ENCODE measurements around the gene ZNF273.
"Not testable (repeated sequence)": the region's sequence is repeated elsewhere in the genome, so short reads cannot be mapped to it uniquely, and the experiment has no call there.

ZNF273 gene

DNA sequence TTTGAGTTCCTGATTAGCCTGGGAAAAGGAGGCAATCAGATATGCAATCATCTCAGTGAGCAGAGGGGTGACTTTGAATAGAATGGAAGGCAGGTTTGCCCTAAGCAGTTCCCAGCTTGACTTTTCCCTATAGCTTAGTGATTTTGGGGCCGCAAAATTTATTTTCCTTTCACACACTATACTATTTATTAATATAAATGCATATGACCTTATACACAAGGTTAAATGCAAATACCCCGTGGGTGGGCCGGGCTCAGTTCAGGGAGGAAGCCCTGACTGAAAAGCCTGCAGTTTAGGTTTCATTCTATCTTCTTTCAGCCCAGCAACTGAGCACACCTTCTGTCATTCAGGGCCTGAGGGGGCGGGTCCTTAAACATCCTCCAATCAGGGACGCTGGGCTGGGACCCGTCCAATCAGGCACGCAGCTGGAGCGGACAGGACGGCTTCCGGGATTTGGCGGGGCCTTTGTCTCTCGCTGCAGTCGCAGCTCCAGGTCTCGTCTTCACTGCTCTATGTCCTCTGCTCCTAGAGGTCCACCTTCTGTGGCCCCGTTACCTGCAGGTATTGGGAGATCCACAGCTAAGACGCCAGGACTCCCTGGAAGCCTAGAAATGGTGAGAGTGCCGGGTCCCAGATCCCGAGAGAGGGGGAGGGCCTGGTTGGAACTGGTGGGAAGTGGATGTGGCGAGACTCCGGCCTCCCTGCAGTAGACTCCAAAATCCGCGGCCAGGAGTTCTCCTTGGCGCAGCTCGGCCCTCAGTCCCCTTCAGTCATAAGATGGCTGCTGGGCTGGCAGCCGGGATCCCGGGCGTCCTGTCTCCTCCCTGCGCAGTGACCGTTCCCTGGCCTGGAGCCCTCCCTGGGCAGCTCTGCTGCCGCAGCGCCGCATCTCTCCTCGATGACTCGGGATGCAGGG is at the start of gene ZNF273:
ZNF273 (plus strand) TSS at position 468 of the 916 bp plus-strand sequence; CDS start at position 513, 45 bp downstream.
- no peaks in the 10 kb centered on the region for H3K9me3 Mint-ChIP-seq
- ATAC-seq (replicated peaks) (peak; percentile 99), DNase-seq (peak; percentile 89)
- peaks cover 0 to 4% of the 10 kb centered on the region in 2 donors for H3K27me3 Mint-ChIP-seq
- peak within 1 kb of the TSS; percentile 91 to 95 for H3K4me3 Mint-ChIP-seq
- peaks cover 0 to 17% of the 10 kb centered on the region in 2 donors for H3K36me3 Mint-ChIP-seq
- H3K27ac Mint-ChIP-seq: peak within 1 kb of the TSS; percentile 97
- H3K4me1 Mint-ChIP-seq: peaks cover 26 to 39% of the 10 kb centered on the region in 2 donors

DNA sequence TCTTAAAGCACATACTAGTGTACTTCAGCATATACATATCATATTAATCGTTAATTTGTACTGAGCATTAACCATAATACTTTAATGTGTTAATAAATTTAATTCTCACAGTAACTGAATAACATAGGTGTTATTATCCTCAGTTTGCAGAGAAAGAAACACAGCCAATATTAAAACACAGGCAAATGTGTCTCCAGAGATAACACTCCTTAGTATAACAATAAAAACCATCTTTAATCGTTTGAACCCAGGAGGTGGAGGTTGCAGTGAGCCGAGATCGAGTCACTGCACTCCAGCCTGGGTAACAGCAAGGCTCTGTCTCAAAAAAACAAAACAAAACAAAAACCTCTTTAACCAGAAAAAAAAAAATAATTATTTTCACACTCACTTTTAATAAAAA is 49.4 kb upstream of the ZNF273 start:
- no peaks in the 10 kb centered on the region for H3K27me3 Mint-ChIP-seq
- ATAC-seq (replicated peaks) (no peak), DNase-seq (no peak)
- no peaks in the 10 kb centered on the region for H3K4me1 Mint-ChIP-seq
- H3K9me3 Mint-ChIP-seq: peaks cover 0 to 3% of the 10 kb centered on the region in 2 donors
- no peak overlapping the region for H3K4me3 Mint-ChIP-seq
- H3K36me3 Mint-ChIP-seq: peaks cover 5 to 8% of the 10 kb centered on the region in 2 donors
- H3K27ac Mint-ChIP-seq: no peak overlapping the region

DNA sequence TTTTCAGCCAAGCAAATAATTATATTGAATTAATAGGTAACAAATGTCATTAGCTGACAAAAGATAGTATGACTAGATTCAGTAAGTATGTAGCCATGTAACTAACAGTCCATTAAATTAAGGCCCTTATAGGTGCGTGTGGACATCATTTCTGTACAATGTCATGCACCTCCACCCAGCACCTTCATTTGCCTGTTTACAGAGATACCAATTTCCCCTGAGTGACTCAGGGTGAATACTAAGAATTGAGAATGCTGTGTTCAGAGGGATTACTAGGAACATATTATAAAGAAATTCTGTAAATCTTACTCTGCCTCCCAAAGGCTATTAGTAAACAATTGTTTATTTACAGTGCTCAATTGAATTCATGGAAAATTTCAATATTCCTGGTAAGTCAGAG is 48.1 kb upstream of the ZNF273 start:
- no peak for ATAC-seq (replicated peaks)
- no peaks in the 10 kb centered on the region for H3K27me3 Mint-ChIP-seq
- no peak for DNase-seq
- no peak overlapping the region for H3K4me3 Mint-ChIP-seq
- H3K36me3 Mint-ChIP-seq: peaks cover 4 to 6% of the 10 kb centered on the region in 2 donors
- peaks cover 2 to 3% of the 10 kb centered on the region in 2 donors for H3K9me3 Mint-ChIP-seq
- H3K4me1 Mint-ChIP-seq: no peaks in the 10 kb centered on the region
- no peak overlapping the region for H3K27ac Mint-ChIP-seq

GRCh38 chr7:64863021-64863420 is 40.1 kb upstream of the ZNF273 start:
- Mint-ChIP-seq H3K9me3 (peaks cover 4 to 9% of the 10 kb centered on the region in 2 donors), H3K4me3 (no peak overlapping the region), H3K27ac (no peak overlapping the region), H3K36me3 (peaks cover 0 to 1% of the 10 kb centered on the region in 2 donors), H3K4me1 (peaks cover 0 to 4% of the 10 kb centered on the region in 2 donors), H3K27me3 (peaks cover 0 to 12% of the 10 kb centered on the region in 2 donors)
- no peak for DNase-seq
- ATAC-seq (replicated peaks): no peak

- H3K27me3 Mint-ChIP-seq: peaks cover 0 to 12% of the 10 kb centered on the region in 2 donors
- H3K4me3 Mint-ChIP-seq; H3K27ac Mint-ChIP-seq; ATAC-seq (replicated peaks); H3K36me3 Mint-ChIP-seq; DNase-seq; H3K4me1 Mint-ChIP-seq: not testable (repeated sequence)
- H3K9me3 Mint-ChIP-seq: peaks cover 4 to 12% of the 10 kb centered on the region in 2 donors
Measured at GRCh38 chr7:64863530-64863929, 39.5 kb upstream of the ZNF273 start.

GRCh38 chr7:64863969-64864368 is 39.1 kb upstream of the ZNF273 start:
- Mint-ChIP-seq H3K9me3 (peaks cover 4 to 11% of the 10 kb centered on the region in 2 donors), H3K36me3 (no peaks in the 10 kb centered on the region), H3K27ac (no peak overlapping the region), H3K27me3 (peaks cover 0 to 12% of the 10 kb centered on the region in 2 donors), H3K4me1 (peaks cover 0 to 4% of the 10 kb centered on the region in 2 donors), H3K4me3 (no peak overlapping the region)
- DNase-seq (no peak), ATAC-seq (replicated peaks) (no peak)

DNA sequence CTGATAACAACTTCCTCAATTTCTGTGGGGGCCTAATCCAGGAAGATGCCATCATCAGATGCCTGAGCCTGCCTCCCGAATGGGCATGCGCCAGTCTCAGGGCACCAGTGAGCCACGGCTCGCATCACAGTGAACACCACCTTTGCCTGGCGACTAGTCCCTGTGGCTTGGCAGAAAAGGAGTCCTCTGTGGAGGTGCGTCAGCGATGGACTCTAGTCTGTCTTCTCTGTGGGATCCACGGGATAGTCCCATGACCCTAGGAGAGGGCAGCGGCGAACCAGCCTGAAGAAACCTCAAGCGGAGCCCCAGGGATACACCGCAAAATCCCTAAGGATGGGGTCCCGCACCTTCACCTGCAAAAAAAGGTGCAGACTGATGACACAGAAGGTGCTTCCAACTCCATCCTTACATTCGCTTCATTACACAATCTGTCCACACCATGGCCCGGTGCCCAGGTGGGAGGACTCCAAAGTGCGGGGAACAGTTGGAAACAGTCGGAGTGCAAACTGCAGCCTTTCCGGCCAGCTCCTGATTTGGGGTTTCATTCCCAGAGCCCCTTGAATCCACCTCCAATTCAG is 35.1 kb upstream of the ZNF273 start:
- peaks cover 6 to 14% of the 10 kb centered on the region in 2 donors for H3K9me3 Mint-ChIP-seq
- H3K4me1 Mint-ChIP-seq: peaks cover 0 to 4% of the 10 kb centered on the region in 2 donors
- H3K27me3 Mint-ChIP-seq: peaks cover 0 to 17% of the 10 kb centered on the region in 2 donors
- no peak overlapping the region for H3K4me3 Mint-ChIP-seq
- H3K36me3 Mint-ChIP-seq: no peaks in the 10 kb centered on the region
- no peak overlapping the region for H3K27ac Mint-ChIP-seq
- no peak for DNase-seq
- ATAC-seq (replicated peaks): no peak

GRCh38 chr7:64868499-64868898 is 34.6 kb upstream of the ZNF273 start:
- no peak overlapping the region for H3K27ac Mint-ChIP-seq
- no peak for ATAC-seq (replicated peaks)

DNA sequence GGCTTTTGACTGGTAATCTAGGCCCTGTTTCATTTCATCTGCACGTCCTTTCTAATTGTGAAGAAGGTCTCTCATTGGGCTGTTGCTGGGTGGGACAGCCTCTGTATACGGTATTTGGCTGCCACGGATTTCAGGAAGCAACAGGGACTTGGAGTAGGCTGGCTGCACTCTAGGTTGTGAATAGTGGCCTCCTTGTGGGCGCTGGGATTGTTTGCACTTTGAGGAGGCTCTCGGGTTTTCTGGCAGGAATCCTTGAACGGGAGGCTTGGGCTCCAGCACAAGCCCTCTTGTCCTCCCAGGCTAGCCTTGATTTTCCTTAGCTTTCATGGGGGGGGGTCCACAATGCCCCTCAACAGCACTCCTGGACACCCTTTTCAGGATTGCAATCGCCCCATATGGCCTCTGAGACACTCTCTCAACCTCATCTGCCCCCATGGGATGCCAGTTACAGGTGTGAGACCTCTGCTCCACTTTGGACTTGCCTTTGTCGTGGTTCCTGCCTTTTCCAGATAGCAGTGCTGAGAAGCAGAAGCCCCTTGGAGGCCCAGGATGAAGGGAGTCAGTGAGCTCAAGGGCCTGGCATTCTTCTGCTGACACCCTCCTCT is 33.9 kb upstream of the ZNF273 start:
- ATAC-seq (replicated peaks) (no peak), DNase-seq (no peak)
- H3K27ac Mint-ChIP-seq: no peak overlapping the region

More at GRCh38 chr7:64868499-64868898, 34.6 kb upstream of the ZNF273 start:
- H3K4me3 Mint-ChIP-seq: no peak overlapping the region
- H3K9me3 Mint-ChIP-seq: peaks cover 6 to 14% of the 10 kb centered on the region in 2 donors
- H3K27me3 Mint-ChIP-seq: peaks cover 0 to 17% of the 10 kb centered on the region in 2 donors
- DNase-seq: no peak
- no peaks in the 10 kb centered on the region for H3K36me3 Mint-ChIP-seq
- peaks cover 0 to 4% of the 10 kb centered on the region in 2 donors for H3K4me1 Mint-ChIP-seq

GRCh38 chr7:64869912-64870562 is 33.0 kb upstream of the ZNF273 start:
- Mint-ChIP-seq H3K4me3 (no peak overlapping the region), H3K27me3 (peaks cover 11 to 13% of the 10 kb centered on the region in 2 donors), H3K9me3 (peaks cover 8 to 13% of the 10 kb centered on the region in 2 donors), H3K36me3 (no peaks in the 10 kb centered on the region), H3K4me1 (no peaks in the 10 kb centered on the region), H3K27ac (no peak overlapping the region)
- DNase-seq (no peak), ATAC-seq (replicated peaks) (no peak)

More for the DNA sequence above, 33.9 kb upstream of the ZNF273 start:
- Mint-ChIP-seq H3K4me3 (no peak overlapping the region), H3K27me3 (peaks cover 7 to 13% of the 10 kb centered on the region in 2 donors), H3K4me1 (peaks cover 0 to under 1% of the 10 kb centered on the region in 2 donors), H3K36me3 (no peaks in the 10 kb centered on the region), H3K9me3 (peaks cover 8 to 13% of the 10 kb centered on the region in 2 donors)

DNA sequence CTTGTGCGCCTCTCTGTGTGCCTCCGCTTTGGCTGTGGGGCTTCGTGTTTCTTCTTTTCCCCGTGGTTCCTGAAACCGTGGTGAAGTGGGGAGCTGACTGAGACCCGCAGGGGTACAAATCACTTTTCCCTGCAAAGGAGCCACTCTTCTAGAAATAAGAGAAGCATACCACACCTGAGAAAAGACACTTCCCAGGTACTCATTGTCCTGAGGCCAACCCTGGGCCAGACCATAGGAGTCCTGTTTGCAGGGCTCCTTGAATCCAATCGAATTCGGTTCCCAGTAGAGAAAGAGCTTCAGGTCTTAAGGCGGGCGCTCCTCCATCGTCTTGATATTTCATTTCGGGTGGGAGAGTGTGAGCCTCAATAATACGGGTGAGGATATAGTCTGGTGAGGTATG is 32.4 kb upstream of the ZNF273 start:
- DNase-seq (no peak), ATAC-seq (replicated peaks) (no peak)
- H3K9me3 Mint-ChIP-seq: peaks cover 8 to 13% of the 10 kb centered on the region in 2 donors
- peaks cover 11 to 19% of the 10 kb centered on the region in 2 donors for H3K27me3 Mint-ChIP-seq
- no peaks in the 10 kb centered on the region for H3K36me3 Mint-ChIP-seq
- no peak overlapping the region for H3K27ac Mint-ChIP-seq
- no peaks in the 10 kb centered on the region for H3K4me1 Mint-ChIP-seq
- no peak overlapping the region for H3K4me3 Mint-ChIP-seq

DNA sequence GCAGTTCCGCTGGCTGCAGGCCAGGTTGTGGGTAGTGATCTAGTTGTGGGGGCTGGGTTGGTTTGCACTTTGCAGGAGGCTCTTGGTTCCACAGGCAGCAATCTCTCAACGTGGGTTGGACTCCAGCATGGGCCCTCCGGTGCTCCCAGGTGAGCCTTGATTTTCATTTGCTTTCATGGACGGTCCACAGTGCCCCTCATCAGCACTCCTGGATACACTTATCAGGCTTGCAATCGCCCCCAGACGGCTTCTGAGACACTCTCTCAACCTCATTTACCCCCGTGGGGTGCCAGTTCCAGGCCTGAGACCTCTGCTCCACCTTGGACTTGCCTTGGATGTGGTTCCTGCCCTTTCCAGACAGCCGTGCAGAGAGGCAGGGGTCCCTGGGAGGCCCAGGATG is 31.3 kb upstream of the ZNF273 start:
- DNase-seq (no peak), ATAC-seq (replicated peaks) (no peak)
- H3K4me3 Mint-ChIP-seq: no peak overlapping the region
- no peak overlapping the region for H3K27ac Mint-ChIP-seq
- peaks cover 8 to 13% of the 10 kb centered on the region in 2 donors for H3K9me3 Mint-ChIP-seq
- no peaks in the 10 kb centered on the region for H3K4me1 Mint-ChIP-seq
- peaks cover 11 to 21% of the 10 kb centered on the region in 2 donors for H3K27me3 Mint-ChIP-seq
- no peaks in the 10 kb centered on the region for H3K36me3 Mint-ChIP-seq

- Mint-ChIP-seq H3K36me3 (no peaks in the 10 kb centered on the region), H3K27me3 (peaks cover 17 to 29% of the 10 kb centered on the region in 2 donors), H3K9me3 (peaks cover 8 to 12% of the 10 kb centered on the region in 2 donors), H3K4me1 (peaks cover 5 to 8% of the 10 kb centered on the region in 2 donors), H3K27ac (no peak overlapping the region), H3K4me3 (no peak overlapping the region)
- DNase-seq (no peak), ATAC-seq (replicated peaks) (no peak)
Measured at GRCh38 chr7:64872351-64873154, 30.5 kb upstream of the ZNF273 start.

Data from stimulated activated naive B cell treated with anti-CD40 and anti-IgM and Interleukin-4, amounts not matched to agents 10 μg/mL and 1 μg/mL and 100 μg/mL, for 72 hours (primary cell).